Measurements from ENCODE around the gene CCDC50.

- TF ChIP-seq POLR2AphosphoS5 (IDR thresholded peaks at IDR 0.05; ENCODE audit: low read depth) (no peak), CTCF (IDR thresholded peaks at IDR 0.05; ENCODE audit: insufficient read depth, low read length) (no peak)
Observed at GRCh38 chr3:191393146-191393545, 64.0 kb downstream of the CCDC50 start.
